Measurements from ENCODE around the gene FREM2.

The FREM2 gene

GRCh38 chr13:38763446-38764381, 76.8 kb downstream of the FREM2 start:
- Histone ChIP-seq H2BK120ac (ENCODE audit: low read depth, low read length) (no peak overlapping the region), H2BK5ac (ENCODE audit: low read depth, low read length, poor library complexity, severe bottlenecking) (no peak overlapping the region), H3K79me1 (replicated peaks; ENCODE audit: low read length, poor library complexity, severe bottlenecking) (no peaks in the 10 kb centered on the region), H4K8ac (ENCODE audit: low read length) (no peak overlapping the region), H3K18ac (ENCODE audit: low read depth in 1 of 2, low read length in 2 of 2) (no peak overlapping the region), H3K23ac (ENCODE audit: low read length in 2 of 2) (no peak overlapping the region), H3K9ac (ENCODE audit: low read length) (no peak overlapping the region), H2AFZ (ENCODE audit: low read depth, low read length) (no peak overlapping the region), H3K4me2 (ENCODE audit: low read length, poor library complexity, severe bottlenecking) (no peak overlapping the region), H2BK12ac (ENCODE audit: low read length in 2 of 2) (no peak overlapping the region), H3K4me3 (ENCODE audit: insufficient read depth in 1 of 2, low read depth in 1 of 2, low read length in 2 of 2) (no peak overlapping the region), H4K91ac (ENCODE audit: low read length) (no peak overlapping the region), H3K9me3 (ENCODE audit: control insufficient read depth, low read length) (no peaks in the 10 kb centered on the region), H3K27ac (ENCODE audit: low read length, poor library complexity, severe bottlenecking) (no peak overlapping the region), H3K36me3 (ENCODE audit: control insufficient read depth in 1 of 2, insufficient read depth in 2 of 2, low read depth in 1 of 2, low read length in 2 of 2) (no peaks in the 10 kb centered on the region), H2AK5ac (ENCODE audit: low read length, severe bottlenecking) (no peak overlapping the region), H3K4me1 (ENCODE audit: control insufficient read depth, insufficient read depth, low read depth, low read length) (no peaks in the 10 kb centered on the region), H3K4ac (ENCODE audit: low read depth in 1 of 2, low read length in 2 of 2) (no peak overlapping the region), H2BK15ac (ENCODE audit: low read depth, poor library complexity, severe bottlenecking) (no peak overlapping the region), H3K14ac (ENCODE audit: low read length in 2 of 2) (no peak overlapping the region), H3K27me3 (ENCODE audit: control insufficient read depth in 1 of 2, insufficient read depth in 1 of 2, low read length in 2 of 2) (peaks cover 3 to 15% of the 10 kb centered on the region in 2 experiments)
- WGBS: 36% methylated on average over 3 of the region's 7 CpGs
- DNase-seq: peak; percentile 40

DNA sequence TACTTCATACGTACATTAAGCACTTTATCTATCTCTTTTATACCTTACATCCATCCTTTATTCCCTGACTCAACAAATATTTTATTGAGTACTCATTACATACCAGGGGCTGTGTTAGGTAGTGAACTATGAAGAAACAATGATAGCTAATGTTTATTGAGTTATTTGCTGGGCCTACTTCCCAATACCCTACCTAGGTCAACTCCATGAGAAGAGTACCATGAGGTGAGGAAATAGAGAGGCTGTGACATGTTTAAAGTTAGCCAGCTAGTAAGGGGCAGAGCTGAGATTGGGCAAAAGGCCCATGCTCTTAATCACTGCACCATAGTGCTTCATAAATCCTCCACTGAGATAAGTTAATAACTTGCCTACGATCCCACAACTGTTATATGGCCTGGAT, 79.9 kb downstream of the FREM2 start:
- Histone ChIP-seq H3K18ac (ENCODE audit: low read depth in 1 of 2, low read length in 2 of 2) (no peak overlapping the region), H3K4ac (ENCODE audit: low read depth in 1 of 2, low read length in 2 of 2) (no peak overlapping the region), H3K9ac (ENCODE audit: low read length) (no peak overlapping the region), H2AK5ac (ENCODE audit: low read length, severe bottlenecking) (no peak overlapping the region), H4K8ac (ENCODE audit: low read length) (no peak overlapping the region), H2BK5ac (ENCODE audit: low read depth, low read length, poor library complexity, severe bottlenecking) (no peak overlapping the region), H3K9me3 (ENCODE audit: control insufficient read depth, low read length) (no peaks in the 10 kb centered on the region), H3K4me1 (ENCODE audit: control insufficient read depth, insufficient read depth, low read depth, low read length) (no peaks in the 10 kb centered on the region), H3K36me3 (ENCODE audit: control insufficient read depth in 1 of 2, insufficient read depth in 2 of 2, low read depth in 1 of 2, low read length in 2 of 2) (no peaks in the 10 kb centered on the region), H3K27me3 (ENCODE audit: control insufficient read depth in 1 of 2, insufficient read depth in 1 of 2, low read length in 2 of 2) (peaks cover 3 to 5% of the 10 kb centered on the region in 2 experiments), H3K4me2 (ENCODE audit: low read length, poor library complexity, severe bottlenecking) (no peak overlapping the region), H2BK120ac (ENCODE audit: low read depth, low read length) (no peak overlapping the region), H3K79me1 (replicated peaks; ENCODE audit: low read length, poor library complexity, severe bottlenecking) (no peaks in the 10 kb centered on the region), H2BK15ac (ENCODE audit: low read depth, poor library complexity, severe bottlenecking) (no peak overlapping the region), H4K91ac (ENCODE audit: low read length) (no peak overlapping the region), H3K23ac (ENCODE audit: low read length in 2 of 2) (no peak overlapping the region), H2AFZ (ENCODE audit: low read depth, low read length) (no peak overlapping the region), H3K4me3 (ENCODE audit: insufficient read depth in 1 of 2, low read depth in 1 of 2, low read length in 2 of 2) (no peak overlapping the region), H3K14ac (ENCODE audit: low read length in 2 of 2) (no peak overlapping the region), H2BK12ac (ENCODE audit: low read length in 2 of 2) (no peak overlapping the region), H3K27ac (ENCODE audit: low read length, poor library complexity, severe bottlenecking) (no peak overlapping the region)
- no peak for DNase-seq
- 88% methylated on average over 1 of the region's 2 CpGs for WGBS

DNA sequence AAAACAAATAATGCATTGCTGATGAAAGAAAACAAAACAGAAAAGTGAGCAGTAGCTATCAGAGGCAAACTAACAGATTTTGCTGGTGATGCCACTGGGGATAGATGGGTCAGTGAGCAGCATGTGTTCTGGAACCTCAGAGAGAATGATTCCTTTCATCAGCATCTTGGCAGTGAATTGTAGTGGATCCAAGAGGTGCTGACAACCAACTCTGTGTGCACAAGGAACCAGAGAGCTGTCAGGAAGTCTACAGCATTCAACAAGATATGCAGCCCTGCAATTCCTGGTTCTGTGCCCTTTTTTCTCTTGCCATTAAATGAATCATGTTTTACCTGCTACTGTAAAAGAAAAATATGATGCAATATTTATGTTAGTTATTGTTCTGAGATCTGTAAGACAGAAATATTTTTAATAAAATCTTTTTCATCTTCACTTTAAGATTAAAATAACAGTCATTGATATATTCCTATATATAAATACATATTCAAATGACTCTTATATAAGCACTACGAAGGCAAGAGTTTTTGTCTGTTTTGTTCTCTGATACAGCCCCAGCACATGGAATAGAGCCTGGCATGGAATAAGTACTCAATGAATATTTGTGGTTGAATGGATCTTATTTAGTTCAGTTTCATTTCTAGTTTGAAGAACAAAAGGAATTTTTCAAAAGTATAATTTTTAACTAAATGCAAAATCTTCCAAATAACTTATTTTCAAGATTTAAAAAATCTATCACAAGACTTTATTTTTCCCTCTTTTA, 80.8 kb downstream of the FREM2 start:
- H3K4me3 ChIP-seq (ENCODE audit: insufficient read depth in 1 of 2, low read depth in 1 of 2, low read length in 2 of 2): no peak overlapping the region
- no peak overlapping the region for H3K18ac ChIP-seq (ENCODE audit: low read depth in 1 of 2, low read length in 2 of 2)
- H2AK5ac ChIP-seq (ENCODE audit: low read length, severe bottlenecking): no peak overlapping the region

GRCh38 chr13:38769526-38769925, 82.6 kb downstream of the FREM2 start:
- Histone ChIP-seq H2BK120ac (ENCODE audit: low read depth, low read length) (no peak overlapping the region), H3K4me3 (ENCODE audit: insufficient read depth in 1 of 2, low read depth in 1 of 2, low read length in 2 of 2) (no peak overlapping the region), H2AFZ (ENCODE audit: low read depth, low read length) (no peak overlapping the region), H4K8ac (ENCODE audit: low read length) (no peak overlapping the region), H2AK5ac (ENCODE audit: low read length, severe bottlenecking) (no peak overlapping the region), H3K27ac (ENCODE audit: low read length, poor library complexity, severe bottlenecking) (no peak overlapping the region), H3K14ac (ENCODE audit: low read length in 2 of 2) (no peak overlapping the region), H3K23ac (ENCODE audit: low read length in 2 of 2) (no peak overlapping the region), H2BK15ac (ENCODE audit: low read depth, poor library complexity, severe bottlenecking) (no peak overlapping the region), H3K4ac (ENCODE audit: low read depth in 1 of 2, low read length in 2 of 2) (no peak overlapping the region), H2BK5ac (ENCODE audit: low read depth, low read length, poor library complexity, severe bottlenecking) (no peak overlapping the region), H3K79me1 (replicated peaks; ENCODE audit: low read length, poor library complexity, severe bottlenecking) (no peaks in the 10 kb centered on the region), H3K9ac (ENCODE audit: low read length) (no peak overlapping the region), H3K4me2 (ENCODE audit: low read length, poor library complexity, severe bottlenecking) (no peak overlapping the region), H3K36me3 (ENCODE audit: control insufficient read depth in 1 of 2, insufficient read depth in 2 of 2, low read depth in 1 of 2, low read length in 2 of 2) (no peaks in the 10 kb centered on the region), H4K91ac (ENCODE audit: low read length) (no peak overlapping the region), H2BK12ac (ENCODE audit: low read length in 2 of 2) (no peak overlapping the region), H3K18ac (ENCODE audit: low read depth in 1 of 2, low read length in 2 of 2) (no peak overlapping the region), H3K4me1 (ENCODE audit: control insufficient read depth, insufficient read depth, low read depth, low read length) (no peaks in the 10 kb centered on the region), H3K27me3 (ENCODE audit: control insufficient read depth in 1 of 2, insufficient read depth in 1 of 2, low read length in 2 of 2) (no peaks in the 10 kb centered on the region), H3K9me3 (ENCODE audit: control insufficient read depth, low read length) (no peaks in the 10 kb centered on the region)
- no peak for DNase-seq
- 87% methylated on average over 7 of the region's 7 CpGs for WGBS

More for the DNA sequence above, 80.8 kb downstream of the FREM2 start:
- DNase-seq: no peak
- Histone ChIP-seq H3K23ac (ENCODE audit: low read length in 2 of 2) (no peak overlapping the region), H3K36me3 (ENCODE audit: control insufficient read depth in 1 of 2, insufficient read depth in 2 of 2, low read depth in 1 of 2, low read length in 2 of 2) (no peaks in the 10 kb centered on the region), H3K14ac (ENCODE audit: low read length in 2 of 2) (no peak overlapping the region), H3K4me2 (ENCODE audit: low read length, poor library complexity, severe bottlenecking) (no peak overlapping the region), H3K4me1 (ENCODE audit: control insufficient read depth, insufficient read depth, low read depth, low read length) (no peaks in the 10 kb centered on the region), H4K91ac (ENCODE audit: low read length) (no peak overlapping the region), H3K27me3 (ENCODE audit: control insufficient read depth in 1 of 2, insufficient read depth in 1 of 2, low read length in 2 of 2) (no peaks in the 10 kb centered on the region), H3K79me1 (replicated peaks; ENCODE audit: low read length, poor library complexity, severe bottlenecking) (no peaks in the 10 kb centered on the region), H3K4ac (ENCODE audit: low read depth in 1 of 2, low read length in 2 of 2) (no peak overlapping the region), H2BK15ac (ENCODE audit: low read depth, poor library complexity, severe bottlenecking) (no peak overlapping the region), H2BK12ac (ENCODE audit: low read length in 2 of 2) (no peak overlapping the region), H4K8ac (ENCODE audit: low read length) (no peak overlapping the region), H2BK120ac (ENCODE audit: low read depth, low read length) (no peak overlapping the region), H3K27ac (ENCODE audit: low read length, poor library complexity, severe bottlenecking) (no peak overlapping the region), H2BK5ac (ENCODE audit: low read depth, low read length, poor library complexity, severe bottlenecking) (no peak overlapping the region), H2AFZ (ENCODE audit: low read depth, low read length) (no peak overlapping the region), H3K9ac (ENCODE audit: low read length) (no peak overlapping the region), H3K9me3 (ENCODE audit: control insufficient read depth, low read length) (no peaks in the 10 kb centered on the region)
- no CpG with 5 or more reads among the region's 1 CpG for WGBS
